HG03442 (cell line): Measurements from ENCODE around the gene ARFIP2.

Experiments
- ATAC-seq: cut with Tn5 transposase; IDR thresholded peaks from one replicate; pipeline ENCODE4 v1.9.1; 2021; ENCODE audit warnings: mild to moderate bottlenecking, moderate library complexity; ENCODE audit not compliant: unreplicated experiment

The ARFIP2 gene

DNA sequence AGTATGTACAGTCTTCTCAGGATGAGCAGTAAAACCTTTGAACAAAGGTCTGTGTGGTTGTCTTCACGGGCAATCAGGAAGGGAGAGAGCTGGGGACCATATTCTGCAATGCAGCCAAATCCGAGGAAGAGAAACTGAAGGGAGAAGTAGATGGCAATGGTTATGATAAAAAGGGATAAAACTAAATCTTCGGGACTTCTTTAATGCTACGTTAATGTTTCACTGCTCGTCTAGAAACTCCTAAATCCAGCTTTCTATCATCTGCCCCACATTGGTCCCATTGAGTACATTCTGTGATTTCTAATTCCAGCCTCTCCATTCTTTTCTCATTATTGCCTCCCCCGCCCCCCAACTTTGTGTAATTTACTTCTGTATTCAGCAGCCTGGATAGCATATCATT, 1.9 kb upstream of the ARFIP2 start:
- no peak for ATAC-seq

DNA sequence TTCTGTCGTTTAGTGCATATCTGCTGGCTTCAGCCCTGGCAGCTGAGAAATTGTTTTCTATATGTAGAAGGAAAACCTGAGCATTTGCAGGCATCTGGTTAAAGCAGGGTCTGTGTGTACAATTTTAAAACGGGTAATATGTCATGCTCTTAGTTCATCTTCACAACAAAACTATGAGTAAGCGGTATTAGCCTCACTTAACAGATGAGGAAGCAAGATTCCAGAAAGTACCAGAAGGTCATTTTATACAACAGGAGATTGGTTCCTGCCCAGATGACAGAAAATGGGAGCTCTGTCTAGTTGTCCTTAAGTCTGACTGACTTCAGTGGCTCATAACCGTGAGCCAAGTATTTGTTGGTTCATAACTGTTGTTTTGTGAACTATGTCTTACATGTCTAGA, 1.3 kb upstream of the ARFIP2 start:
- ATAC-seq: no peak

DNA sequence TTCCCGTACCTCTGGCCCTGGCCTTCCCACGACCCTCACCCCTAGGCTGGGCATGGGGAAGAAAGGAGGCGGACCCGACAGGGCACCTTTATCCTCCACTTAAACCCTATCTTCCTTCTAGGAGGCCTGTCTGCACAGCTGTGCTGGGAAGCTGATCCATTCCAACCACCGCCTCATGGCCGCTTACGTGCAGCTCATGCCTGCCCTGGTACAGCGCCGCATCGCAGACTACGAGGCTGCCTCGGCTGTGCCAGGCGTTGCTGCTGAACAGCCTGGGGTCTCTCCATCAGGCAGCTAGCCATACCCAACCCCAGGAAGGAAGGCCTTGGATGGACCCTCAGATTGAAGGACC, 769 bp upstream of the ARFIP2 start:
- ATAC-seq: peak; percentile 1

DNA sequence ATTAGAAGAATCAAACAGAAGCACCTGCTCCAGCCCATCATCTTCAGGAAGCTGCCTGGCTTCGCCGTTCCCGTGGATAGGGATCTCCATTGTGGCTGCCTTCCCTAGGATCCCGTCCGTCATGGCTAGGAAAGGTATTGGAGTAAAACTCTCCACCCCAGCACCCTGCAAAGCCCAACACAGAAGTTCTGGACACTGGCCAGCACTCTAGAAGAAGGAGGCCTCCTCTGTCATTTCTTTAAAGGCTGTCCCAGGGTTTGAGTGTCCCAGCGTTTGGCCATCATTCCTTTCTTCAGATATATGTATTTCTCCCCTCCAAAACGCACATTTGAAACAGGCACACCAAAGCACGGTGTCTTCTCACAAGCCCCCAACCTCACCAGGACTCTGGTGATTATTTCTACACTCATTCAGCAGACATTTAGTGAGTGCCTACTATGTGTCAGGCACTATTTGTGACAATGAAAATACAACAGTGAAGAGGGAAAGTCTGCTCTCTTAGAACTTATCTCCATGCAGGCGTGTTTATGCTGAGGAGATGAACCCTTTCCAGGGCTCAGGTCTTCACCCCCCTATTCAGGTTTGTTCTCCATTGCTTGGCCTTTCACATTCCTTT, 724 bp downstream of the ARFIP2 start:
- ATAC-seq: no peak

DNA sequence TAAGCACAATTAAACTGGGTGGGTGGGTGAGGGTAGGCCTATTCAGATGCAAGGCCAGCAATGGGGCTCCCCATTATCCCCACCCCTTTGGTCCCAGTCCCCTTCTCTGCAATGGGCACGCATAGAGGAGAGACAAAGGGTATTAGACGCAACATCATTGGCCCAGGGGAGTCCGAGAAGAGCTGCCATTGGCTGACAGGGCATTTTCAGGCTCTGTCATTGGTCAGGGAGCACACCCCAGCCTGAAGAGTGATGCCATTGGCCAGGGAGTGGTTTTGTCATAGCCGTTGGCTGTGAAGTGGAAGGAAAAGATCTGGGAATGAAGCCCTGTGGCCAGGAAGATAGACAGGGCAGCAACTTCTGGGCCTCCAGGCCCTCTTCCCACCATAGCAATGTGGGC, 4.6 kb downstream of the ARFIP2 start:
- no peak for ATAC-seq

DNA sequence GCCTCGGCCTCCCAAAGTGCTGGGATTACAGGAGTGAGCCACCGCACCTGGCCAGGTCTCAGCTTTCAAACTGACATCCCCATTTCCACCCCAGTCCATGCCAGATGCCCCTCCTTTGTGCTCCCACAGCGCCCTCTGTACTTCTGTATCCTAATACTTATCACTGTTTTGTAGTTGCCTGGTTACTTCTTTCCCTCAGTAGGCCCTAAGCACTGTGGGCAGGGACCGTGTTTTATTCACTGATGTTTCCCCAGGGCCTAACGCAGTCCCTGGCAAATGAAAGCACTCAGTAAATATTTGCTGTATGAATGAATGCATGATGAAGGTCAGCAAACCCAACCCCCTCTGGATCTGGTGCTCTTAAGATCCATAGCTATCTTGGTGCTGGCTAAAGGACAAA, 5.2 kb downstream of the ARFIP2 start:
- ATAC-seq: no peak

DNA sequence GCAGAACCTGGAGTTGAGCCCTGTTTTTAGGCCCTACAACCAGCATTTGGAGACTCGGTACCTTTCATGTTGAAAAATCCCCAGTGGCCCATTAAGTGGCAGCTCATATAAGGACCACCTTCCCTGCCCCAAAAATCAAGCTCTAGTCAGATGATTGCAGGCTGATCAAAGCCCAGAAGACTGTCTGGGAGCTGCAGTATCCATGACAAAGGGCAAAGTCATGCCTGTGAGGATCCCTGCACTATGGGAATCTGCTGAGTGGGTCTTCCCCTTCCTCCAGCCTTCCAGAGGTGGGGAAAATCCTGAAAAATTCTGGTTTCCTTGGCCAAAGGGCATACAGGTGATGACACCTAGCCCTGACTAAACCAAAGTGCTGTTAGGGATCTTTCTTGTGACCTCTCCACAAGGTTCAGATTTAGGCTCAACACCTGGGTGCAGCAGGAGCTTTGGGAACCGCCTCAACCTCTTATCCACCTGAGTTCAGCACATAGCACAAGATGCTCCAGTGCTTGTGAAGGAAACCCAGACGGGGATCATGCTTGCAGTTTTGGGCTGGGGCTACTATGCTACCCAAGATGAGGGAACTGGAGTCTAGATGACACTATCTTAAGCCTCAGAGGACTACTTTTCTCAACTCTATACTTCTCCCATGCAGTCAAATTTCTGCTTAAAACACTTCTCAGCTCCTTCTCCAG, 6.2 kb downstream of the ARFIP2 start:
- no peak for ATAC-seq

DNA sequence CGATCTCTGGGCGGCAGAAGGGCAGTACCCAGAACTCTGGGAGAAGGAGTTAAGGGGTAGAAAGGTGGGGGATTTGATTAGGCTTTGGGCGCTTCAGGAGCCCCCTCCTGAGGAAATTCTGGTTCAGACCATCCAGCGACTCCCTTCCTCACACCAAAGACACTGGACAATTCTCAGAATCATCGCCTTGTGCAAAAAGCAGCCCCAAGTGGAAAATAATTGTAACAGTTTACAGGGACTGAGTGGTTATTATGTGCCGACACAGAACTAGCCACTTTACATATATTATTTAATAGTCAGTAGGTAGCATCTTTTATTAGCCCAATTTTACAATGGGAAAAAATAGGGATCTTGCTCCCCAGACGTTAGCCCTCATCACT, 6.7 kb downstream of the ARFIP2 start:
- no peak for ATAC-seq

DNA sequence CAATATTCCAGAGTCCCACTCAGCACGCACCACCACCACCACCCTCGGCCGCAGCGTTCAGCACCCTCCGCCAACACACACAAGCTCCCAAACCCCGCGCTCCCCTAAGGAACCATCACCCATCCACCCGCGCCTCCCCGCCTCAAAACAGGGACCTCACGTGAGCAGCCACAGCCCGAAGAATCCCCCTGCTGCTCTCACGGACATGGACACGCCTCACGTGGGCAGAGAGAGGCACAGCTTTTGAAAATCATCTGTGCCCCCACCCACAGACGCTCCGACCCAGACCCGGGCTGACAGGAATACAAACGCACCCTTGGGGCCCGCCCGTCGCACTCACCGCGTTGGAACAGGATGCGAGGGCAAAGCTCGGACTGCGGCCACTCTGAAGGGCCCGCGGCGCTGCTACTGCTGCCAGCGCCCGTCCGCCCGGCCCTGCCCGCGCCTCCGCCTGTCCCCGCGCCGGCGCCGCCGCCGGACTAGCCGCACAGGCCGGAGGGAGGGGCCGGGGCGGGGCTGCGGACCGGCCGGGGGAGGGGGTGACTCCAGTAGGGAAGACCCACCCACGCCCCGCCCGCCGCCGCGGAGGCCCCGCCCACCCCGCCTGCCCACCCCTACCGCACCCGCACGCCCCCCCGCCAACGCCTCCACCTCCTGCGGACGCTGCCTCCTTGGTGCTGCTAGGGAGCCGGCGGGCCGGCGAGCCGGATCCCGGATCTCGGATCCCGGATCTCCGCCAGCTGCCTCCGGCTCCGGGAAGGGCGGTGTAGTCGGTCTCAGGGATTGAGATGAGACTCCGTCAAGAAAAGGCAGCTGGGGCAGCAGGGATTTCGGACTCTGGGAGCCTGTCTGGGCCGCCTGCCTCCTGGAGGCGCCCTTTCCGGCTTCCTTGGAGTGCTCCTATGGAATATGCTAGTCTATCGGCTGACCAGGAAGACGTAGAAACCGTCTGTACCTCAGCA, 7.4 kb downstream of the ARFIP2 start, which contains the start of gene TRIM3:
Gene TRIM3, minus strand, starts transcription at position 491 of the 962 bp plus-strand sequence. CDS start 8,246 bp downstream, outside the sequence.
- peak; percentile 64 for ATAC-seq

DNA sequence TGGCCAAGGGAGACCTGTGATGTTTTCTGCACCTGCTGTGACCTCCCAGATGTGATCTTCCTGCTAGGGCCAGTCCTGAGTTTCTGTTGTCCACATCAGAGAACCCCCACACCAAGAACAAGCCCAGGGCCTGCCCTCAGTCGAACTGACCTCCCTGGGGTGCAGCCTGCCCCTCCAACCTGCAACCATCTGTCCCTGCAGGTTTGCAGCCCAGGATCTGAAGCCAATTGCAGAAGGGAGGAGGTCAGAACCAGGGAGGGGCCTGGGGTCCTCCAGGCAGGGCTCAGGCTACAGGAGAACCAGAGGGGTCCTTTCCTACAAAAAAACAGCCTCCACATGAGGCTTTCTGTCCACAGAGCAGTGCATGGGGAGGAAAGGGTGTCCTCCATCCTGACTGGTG, 8.2 kb downstream of the ARFIP2 start:
- no peak for ATAC-seq

DNA sequence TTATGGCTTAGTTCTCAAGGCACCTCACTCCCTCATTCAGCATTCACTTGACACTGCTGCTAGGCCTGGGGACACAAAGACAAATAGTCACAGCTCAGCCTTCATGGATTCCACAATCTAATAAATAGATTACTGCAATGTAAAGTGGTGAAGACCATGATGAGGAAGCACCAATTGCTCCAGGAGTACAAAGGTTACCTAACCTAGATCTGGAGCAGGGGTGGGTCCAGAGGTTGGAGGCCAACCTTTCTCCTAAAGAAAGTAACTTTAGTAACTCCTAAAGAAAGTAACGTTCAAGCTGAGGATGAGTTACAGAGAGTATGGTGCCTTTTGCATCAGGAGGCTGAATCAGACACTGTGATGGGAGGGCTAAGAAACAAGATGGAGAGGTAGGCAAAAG, 11.5 kb downstream of the ARFIP2 start:
- ATAC-seq: no peak

DNA sequence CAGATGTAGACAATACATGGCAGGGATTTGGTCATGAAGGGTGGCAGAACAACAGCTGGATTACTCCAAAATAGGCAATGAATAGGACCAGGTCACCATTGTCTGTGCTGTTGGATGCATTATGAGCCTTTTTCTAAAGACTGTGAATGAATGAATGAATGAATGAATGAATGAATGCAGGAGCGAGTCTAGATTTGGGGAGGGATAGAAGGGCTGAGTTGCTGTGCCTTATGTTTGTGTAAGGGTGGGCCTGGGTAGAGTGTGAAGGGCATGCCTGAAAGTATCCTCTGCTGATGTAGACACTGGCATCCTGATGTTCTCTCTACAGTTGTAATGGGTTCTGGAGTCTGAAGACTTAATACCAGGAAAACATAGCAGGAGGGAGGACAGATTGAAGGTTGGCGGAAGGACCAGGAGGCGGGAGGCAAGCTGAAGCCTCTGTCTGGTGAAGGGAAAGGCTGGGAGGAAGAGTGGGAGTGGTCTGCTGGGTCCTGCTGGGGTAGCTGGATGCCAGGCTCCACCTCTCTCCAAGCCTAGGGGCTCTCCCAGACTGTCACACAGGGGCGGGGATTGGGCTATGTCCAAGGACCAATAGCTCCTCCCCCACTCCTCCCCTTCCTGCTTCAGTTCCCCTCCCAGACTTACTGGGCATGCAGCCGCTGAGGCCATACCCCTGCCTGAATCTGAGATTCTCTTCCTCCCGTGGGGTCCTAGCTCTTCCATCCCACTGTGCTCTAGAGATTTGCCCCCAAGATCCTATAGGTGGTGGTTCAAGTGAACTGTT, 12.2 kb downstream of the ARFIP2 start:
- ATAC-seq: peak; percentile 74

DNA sequence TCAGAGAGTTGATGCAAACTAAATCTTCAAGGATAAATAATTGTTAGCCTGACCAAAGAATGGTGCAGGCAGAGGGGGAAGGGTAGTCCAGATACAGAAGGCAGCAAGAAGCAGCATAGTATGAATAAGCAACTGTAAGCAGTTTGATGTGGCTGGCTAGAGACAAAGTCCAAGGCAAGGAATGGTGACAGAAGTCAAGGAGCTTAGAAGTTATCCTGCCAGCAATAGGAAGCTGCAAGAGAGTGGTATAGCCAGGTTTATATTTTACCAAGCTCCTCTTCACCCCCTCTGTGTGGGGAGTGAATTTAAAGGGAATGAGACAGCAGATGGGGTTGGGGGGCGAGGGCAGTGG, 22.1 kb downstream of the ARFIP2 start:
- no peak for ATAC-seq

DNA sequence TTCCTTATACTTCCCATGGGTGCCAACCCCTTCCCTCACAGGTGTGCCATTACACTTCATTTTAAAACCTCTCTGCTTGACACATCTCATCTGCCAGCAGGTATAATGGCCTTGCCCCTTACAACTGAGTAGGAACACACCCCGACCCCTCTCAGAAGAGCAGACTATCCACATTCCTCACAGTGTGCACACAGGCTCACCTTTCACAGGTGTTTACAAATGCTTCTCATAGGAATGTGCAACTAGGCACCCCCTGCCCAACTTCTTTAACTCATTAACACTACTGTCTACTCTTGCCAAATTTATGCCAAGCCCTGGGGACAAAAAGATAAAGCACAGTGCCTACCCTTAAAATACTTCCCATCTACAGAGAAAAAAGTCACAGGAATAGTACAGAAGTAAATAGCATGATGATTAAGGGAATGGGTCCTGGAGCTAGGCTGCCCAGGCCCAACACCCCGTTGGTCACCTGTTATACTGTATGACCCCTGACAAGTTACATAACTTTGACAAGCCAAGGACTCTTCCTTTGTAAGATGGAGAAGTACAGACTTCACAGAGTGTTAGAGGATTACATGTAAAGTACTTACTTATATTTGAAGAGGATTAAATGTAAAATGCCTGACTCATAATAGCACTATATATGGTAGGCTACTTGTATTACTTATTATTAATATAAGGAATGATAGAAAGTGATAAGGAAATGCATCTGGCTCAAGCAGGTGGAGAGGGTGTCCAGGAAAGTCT, 22.6 kb downstream of the ARFIP2 start:
- ATAC-seq: no peak

DNA sequence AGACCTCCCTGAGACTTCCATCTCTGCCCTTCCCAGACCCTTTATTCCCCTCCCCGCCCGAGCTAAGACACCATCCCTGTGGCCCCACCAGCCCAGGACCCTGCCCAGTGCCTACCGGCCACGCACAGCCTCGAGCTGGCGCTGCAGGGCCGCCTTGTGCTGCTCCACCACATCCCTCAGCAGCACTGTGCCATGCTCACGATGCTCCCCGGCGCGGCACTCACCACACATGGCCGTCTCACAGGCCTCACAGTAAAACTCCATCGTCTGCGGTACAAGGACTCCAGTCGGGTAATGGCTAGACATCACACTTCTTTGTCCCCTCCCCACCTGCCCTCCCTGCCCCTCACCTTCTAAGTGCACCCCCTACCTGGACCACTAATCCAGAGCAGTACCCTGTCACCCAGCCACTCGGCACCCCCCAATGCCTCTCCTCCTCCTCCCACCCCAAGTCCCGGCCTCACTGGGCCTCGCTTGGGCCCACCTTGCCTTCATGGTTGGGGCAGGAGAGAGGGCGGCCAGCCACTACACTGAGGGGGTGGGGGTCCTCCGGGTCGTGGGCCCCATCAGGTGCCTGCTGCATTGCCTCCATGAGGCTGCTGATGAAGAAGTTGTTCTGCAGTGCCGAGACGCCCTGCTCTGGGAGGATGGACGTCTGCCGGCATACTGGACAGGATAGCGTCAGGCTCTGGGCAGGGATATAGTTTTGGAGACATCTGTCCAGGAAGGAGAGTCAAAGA, 23.4 kb downstream of the ARFIP2 start:
- ATAC-seq: no peak

DNA sequence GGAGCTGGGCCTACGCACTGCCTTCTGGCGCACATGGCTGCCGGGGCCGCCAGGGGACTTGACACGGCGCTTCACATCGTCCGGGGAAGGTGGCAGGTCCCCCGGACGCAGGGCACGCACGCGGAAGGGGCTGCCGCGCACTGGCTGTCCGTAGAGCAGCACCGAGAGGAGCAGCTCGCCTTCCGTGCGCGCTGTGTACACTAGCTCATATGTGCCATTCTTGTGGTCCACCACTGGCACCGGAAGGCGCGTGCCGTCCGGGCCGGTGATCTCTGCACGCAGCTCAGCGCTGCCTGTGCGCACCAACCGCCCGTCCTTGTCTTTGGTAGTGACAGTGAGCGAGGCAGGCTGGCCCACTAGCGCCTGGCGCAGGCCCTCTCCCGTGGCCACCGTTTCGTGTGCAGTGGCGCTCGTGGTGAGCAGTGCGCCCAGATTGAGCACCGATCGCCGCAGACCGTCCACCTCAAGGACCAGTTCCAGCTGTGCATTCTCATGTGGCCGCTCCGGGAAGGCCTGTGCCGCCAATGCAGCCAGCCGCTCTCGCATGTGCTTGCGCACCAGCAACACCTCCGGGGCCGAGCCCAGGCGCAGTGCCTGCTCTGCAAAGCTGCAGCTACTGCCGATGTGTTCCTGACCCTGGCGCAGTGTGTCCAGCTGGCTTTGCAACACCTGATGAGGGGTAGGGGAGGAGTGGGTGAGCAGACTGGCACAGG, 24.6 kb downstream of the ARFIP2 start:
- no peak for ATAC-seq

DNA sequence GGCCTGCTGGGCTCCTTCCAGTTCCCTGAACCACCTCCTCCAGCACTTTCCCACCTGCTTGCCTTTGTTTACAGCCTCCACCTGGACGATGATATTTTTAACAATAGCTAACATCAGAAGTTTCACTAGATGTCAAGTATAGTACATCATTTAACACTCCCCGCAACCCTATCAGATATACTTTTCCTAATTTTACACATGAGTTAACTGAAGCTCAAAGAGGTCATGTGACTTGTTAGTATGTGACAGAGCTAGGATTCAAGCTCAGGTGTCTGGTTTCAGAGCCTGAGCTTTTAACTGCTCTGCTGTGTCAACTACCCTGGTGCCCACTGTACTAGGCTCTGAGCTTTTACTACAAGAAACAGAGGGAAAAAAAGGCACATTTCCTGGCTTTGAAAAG, 26.1 kb downstream of the ARFIP2 start:
- ATAC-seq: no peak

DNA sequence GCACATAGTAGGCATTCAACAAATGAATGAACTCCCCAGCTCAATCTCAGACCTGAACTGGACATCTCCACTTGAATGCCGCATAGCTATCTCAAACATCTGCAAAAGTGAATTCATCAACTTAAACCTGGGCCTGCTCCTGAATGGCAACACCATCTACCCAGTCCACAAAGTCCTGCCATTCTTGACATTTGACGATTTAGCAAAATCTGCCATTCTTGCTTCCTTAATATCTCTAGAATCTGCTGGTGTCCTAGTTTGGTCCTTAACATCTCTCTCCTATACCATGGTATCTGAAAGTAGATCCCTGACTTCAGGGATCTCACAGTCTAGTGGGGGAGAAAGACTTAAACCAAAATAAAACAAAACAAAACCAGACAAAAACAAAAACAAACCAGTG, 28.0 kb downstream of the ARFIP2 start:
- no peak for ATAC-seq

DNA sequence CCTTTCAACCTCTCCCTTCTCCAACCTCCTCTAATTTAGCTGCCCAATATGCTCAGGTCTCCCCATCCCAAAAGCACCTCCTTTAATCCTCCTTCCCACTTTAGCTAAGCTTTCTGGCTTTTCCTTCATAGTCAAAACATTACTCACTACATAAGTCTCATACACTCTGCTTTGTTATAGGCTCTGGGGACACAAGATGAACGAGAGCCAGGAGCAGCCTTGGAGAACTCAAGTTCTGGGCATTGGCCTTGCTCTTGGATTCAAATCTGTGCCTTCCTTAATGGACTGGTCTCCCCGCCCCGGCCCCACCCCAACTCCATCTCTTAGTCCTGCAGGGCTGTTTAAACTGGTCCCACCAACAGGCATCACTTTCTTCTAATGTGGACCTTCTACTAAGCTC, 28.9 kb downstream of the ARFIP2 start:
- no peak for ATAC-seq
